ENCODE measurements around the gene GORASP2.

Gene GORASP2

DNA sequence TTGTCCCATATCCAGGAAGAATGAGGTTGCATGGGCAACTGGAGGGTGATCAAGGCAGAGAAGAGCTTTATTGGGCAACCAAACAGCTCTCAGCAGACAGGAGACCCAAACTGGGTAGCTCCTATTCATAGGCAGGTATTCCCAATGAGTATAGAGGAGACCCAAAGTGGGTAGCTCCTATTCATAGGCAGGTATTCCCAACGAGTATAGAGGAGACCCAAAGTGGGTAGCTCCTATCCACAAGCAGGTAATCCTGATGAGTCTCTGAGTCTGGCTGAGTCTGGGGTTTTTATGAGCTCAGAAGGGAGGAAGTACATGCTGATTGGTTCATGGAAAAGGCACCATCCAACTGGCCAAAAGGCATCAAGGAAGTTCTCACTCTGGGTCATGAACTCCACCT is 5.3 kb upstream of the GORASP2 start:
- no peak for DNase-seq (ENCODE audit: low read depth)

DNA sequence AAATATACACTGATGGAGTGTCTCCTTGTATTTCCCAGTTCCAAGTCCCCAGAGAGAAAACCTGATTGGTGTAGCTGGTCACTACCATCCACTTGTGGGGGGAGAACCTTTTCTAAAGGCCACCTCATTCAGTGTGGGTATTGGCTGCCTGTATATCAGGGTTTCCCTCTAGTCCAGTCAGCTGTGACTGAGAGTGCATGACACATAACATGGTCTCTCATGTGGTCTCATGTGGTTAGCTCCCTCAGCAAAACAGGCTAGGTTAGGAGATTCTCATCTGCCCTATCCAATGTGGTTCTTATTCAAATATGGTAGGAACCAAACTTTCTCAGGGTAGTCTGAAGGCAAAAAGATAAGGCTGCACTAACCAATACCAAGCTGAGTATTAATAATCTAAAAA is 4.1 kb upstream of the GORASP2 start:
- DNase-seq (ENCODE audit: low read depth): no peak

DNA sequence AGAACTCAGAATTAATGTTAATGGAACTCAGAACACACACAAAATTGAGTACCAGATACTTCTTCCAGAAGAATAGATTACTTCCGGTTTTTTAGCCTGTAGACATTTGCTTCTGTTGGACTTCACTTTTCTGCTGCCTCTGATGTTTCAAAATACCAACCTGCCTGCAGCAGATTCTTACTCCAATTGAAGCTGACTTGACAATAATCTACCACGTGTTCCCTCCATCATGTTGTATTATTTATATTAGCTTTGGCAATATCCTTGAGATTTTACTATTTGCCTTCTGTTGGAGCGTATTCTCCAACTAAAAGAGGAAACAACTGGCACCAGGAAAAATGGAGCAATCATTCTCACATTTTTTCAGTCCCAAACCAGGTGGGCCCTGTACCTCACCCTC is 3.1 kb upstream of the GORASP2 start:
- DNase-seq (ENCODE audit: low read depth): no peak

DNA sequence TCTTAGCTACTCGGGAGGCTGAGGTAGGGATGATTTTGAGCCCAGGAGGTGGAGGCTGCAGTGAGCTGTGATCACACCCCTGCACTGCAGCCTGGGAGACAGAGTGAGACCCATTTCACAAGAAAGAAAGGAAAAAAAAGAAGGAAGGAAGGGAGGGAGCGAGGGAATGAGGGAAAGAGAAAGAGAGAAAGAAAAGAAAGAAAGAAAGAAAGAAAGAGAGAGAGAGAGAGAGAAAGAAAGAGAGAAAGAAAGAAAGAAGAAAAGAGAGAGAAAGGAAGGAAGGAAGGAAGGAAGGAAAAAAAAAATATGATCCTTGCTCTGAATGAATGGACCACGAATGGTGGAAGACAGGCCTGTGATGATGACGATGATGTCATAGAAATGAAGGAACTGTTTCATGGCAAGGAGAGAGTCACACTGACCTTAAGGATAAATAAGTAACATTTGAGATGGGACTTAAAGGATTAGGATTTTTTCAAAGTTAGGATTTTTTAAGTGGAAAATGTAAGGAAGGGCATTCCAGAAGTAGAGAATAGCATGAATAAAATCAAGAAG is 2.2 kb upstream of the GORASP2 start:
- no peak for DNase-seq (ENCODE audit: low read depth)

DNA sequence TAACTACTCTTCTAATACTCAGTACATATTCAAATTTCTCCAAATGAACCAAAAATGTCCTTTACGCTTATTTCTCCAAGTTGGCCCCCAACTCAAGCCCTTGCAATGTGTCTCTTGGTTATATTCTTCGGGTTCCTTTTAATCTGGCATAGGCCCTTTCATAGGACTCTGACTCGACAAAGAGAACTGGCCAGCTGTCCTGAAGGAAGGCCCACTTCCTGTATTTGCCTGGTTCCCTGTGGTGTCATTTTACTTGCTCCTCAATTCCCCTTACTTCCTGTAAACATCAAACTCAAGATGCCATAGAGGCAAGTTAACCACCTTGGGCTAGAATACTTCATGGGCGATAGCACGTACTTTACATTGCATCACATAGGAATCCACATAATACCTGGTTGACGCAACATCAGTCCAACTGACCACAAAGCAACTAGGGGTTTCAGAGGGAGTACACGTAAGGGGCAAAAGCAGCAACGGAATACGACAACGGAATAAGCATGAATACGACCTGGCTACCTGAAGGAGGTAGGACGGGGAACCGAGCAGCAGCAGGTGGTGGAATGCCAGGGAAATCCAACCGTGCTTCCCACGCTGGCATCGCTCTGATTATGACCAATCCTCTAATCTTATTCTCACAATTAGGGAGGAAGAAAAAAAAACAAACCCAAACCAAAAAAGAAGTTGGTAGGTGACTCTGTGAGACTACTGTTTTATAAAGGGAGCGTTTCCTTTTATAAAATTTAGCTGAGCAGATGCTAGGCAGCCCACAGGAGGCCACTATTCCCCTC is 823 bp upstream of the GORASP2 start:
- no peak for DNase-seq (ENCODE audit: low read depth)

DNA sequence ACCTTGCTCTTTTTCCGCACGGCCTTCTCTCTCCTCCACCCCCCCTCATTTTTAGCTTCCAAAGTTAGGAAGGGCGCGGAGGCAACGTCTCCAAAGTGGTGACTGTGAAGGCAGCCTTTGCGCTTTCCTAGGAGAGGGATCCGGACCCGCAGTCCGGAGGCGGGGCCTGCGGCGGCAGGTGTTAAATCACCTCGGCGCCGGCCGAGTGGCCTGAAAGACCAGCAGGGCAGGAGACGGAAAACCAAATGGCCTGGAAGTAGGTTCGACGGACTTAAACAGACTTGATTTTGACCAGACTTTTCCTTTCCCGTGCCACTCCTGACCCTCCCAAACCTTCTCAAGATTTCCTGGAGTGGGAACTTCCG is 615 bp downstream of the GORASP2 start:
- no peak for DNase-seq (ENCODE audit: low read depth)

DNA sequence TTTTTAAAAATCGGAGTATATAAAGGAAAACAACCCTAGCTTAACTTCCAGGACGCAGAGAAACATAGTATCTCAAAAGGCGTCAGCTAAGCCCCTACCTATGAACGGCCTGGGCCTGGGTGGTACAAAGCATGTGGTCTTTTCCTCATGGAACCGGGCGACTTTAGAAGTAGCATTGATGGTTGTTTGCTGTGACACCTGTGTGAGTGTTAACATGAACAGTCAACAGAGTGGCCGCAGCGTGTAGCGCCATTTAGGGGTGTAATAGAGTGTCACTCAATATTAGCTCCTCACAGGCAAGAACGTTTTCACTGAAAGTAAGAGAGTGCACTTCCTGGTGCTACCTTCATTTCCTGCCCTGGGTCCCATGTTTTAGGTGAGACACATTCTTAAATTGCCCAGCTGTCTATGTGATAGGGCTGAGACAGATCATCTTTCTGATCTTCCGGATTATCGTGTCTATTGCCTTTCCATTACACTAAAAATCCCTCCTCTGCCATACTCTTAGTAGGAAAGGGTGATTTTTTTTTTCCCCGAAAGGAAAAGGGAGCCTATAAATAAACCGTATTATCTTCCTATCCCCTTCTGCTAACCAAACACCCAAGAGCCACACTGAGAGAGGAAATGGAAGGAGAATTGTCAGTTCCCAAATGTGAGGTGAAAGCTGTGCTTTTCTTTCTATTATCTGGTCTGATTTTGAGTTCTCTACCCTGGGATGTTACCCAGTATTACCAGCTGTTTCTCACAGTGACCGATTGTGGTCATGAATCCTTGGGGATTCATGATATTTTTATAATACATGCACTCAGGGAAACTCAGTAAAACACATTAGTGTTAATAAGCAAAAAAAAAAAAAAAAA is 1.3 kb downstream of the GORASP2 start:
- no peak for DNase-seq (ENCODE audit: low read depth)

DNA sequence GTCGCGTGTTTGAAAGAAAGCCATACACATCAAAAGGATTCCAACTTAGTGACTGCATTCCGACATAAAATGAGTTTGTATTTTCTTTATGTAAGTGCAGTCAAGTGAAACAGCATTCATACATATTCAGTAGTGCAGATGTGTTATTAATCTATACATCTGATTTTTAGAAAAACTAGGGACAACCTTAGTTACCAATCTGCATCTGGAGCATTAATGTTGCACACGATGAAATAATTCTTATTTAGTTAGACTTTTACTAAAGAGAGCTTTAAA is 1.9 kb downstream of the GORASP2 start:
- DNase-seq (ENCODE audit: low read depth): no peak

DNA sequence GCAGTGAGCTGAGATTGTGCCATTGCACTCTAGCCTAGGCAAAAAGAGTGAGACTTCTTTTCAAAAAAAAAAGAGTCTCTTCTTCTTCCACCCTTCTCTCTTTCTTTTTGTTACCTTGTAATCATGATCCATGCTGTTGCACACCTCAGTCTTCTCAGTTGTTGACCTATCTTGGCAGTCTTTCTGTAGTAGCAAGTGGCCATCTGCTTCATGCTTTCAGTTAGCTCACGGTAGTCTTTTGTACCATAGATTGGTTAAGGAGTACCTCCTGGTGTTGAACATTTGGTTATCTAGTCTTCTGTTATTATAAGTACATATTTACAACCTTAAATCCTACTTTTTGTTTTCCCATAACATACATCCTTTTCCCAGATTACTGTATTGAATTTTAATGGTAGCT is 3.1 kb downstream of the GORASP2 start:
- DNase-seq (ENCODE audit: low read depth): no peak

DNA sequence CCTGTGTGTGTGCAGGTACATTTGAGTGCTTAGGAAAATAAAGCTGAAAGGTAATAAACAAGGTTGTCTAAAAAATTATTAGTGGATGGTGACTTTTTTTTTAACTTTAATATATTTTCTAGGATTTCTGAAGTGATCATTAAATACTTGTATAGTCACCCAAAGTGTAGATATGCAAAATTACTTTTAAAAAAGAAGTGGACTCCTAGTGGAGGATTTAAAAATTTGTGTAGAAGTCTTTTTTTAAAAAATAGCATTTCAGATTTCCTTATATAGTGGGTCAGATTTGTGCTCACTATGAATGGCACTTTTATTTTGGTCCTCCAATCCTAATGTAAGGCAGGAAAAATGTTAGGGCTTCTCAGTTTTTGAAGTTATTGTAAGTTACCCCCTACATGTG is 3.9 kb downstream of the GORASP2 start:
- DNase-seq (ENCODE audit: low read depth): no peak

DNA sequence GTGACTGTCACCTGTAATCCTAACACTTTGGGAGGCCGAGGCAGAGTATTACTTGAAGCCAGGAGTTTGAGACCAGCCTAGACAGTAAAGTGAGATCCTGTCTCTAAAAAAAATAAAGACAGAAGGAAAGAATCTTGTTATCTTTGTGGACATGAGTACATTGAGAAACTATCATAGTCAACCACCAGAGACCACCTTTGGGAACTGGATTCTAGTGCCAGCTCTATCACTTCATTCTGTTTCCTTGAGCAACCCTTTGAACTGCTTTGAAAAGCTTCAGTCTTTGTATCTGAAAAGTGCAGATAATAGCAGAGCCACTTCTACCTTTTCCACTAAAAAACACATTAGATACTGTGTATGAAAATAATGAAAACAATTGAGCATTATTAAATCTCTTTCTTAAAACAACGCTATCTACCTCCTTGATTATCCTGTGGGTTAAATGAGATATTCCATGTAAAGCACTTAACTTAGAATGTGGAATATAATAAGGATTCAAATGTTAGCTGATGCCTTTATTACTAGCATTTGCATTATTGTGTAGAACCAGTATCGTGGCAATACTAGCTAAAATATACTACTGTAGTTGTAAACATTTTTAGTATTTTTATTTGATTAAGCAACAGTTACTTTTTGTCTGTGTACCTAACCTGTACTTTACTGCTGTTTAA is 8.8 kb downstream of the GORASP2 start:
- DNase-seq (ENCODE audit: low read depth): no peak

DNA sequence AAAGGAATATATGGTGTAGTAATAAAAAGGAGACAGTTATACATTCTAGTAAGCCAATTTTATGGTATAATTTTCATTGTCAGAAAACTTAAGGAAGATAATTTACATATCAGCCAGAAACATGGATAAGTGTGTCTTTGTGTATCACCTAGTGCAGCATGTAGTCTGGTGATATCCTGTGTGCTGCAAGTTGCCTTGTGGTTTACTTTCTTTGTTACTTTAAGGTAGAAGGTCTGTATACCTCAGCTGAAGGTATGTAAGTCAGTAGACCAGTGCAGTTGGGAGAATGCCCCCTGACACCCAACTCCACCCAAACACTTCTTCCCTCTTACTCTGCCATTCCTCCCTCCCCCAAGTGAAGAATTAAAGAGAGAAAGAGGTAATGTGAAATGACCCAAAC is 11.0 kb downstream of the GORASP2 start:
- no peak for DNase-seq (ENCODE audit: low read depth)

DNA sequence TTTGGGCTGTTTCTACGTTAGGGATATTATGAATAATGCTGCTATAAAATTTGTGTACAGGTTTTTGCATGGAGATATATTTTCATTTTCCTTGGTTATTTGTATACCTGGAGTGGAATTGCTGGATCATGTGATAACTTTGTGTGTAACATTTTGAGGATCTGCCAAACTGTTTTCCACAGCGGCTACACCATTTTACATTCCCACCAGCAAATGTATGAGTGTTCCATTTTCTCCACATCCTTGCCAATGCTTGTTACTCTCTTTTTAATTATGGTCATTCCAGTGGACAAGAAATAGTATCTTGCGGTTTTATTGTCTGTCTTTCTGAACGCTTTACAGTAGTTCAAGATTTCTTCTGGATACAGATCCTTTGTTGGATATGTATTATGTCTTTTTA is 13.6 kb downstream of the GORASP2 start:
- no peak for DNase-seq (ENCODE audit: low read depth)

DNA sequence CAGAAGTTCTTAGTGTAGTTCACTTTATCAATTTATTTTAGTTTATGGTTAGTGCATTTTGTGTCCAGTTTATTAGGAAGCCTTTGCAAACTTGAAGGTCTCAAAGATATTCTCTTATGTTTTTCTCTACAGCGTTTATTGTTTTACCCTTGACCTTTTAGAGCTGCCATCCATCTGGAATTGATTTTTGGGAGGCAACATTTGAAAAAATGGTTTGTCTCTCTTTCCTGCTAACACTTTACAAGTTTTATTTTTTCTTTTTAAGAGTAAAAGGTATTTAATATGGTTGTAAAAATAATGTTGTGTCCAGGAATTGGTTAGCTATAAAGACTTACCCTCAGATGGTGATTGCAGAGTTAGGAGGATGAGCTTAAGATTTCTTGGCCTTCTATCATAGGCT is 14.0 kb downstream of the GORASP2 start:
- peak; percentile 21 for DNase-seq (ENCODE audit: low read depth)

DNA sequence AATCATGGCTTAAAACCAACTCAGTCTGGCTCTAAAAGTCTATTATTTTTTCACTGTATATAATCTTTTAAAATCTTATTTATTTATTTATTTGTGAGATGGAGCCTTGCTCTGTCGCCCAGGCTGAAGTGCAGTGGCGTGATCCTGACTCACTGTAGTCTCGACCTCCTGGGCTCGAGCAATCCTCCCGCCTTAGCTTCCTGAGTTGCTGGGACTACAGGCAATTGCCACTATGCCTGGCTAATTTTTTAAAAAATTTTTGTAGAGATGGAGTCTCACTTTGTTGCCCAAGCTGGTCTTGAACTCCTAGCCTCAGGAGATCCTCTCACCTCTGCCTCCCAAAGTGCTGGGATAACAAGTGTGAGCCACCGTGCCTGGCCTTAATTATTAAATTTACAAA is 14.5 kb downstream of the GORASP2 start:
- no peak for DNase-seq (ENCODE audit: low read depth)

DNA sequence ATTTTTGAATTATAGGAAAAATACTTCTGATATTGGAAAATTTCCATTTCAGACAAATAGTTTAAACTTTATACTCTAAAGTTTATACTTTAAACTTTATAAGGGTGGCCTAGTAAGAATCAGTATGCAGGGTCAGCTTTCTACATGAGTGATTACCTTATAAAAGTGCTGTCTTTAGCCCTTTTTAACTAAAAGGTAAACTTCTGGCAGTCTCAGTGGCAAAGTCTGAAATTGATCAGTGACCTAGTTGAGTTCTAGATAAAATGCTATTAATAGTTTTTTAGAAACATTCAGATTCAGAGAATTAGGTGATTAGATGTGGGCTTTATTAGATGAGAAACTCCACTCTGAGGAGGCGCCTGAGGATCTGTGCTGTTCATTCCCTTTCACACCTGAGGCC is 15.5 kb downstream of the GORASP2 start:
- DNase-seq (ENCODE audit: low read depth): no peak

DNA sequence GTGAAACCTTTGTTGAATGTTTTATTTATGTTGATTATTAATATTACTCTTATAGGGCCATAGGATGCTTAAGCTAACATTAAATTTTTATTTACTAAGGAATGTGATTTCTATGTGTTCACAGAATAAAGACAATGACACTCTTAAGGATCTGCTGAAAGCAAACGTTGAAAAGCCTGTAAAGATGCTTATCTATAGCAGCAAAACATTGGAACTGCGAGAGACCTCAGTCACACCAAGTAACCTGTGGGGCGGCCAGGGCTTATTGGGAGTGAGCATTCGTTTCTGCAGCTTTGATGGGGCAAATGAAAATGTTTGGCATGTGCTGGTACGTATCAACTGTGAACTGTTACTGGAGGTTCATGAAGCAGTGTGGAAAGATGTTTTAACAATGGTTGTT is 20.4 kb downstream of the GORASP2 start:
- DNase-seq (ENCODE audit: low read depth): no peak

DNA sequence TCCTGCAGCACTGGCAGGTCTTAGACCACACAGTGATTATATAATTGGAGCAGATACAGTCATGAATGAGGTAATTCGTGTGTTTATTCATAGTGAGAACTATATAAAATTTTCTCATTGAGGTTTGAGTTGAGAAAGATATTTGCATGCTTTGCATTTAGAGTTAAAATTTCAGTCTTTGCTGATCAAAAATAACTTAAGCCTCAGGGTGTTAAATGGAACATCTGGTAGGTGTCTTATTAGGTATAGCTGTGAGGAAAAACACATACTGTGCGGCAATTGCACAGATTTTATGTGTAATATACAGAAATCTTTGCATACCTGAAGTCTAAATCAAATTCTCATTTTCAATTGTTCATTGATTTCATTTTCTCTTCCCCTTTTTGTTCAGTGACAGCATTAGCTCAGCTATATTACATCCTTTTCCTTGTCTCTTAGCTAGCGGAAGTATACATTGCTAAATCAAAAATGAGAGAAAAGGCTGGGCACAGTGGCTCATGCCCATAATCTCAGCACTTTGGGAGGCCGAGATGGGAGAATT is 21.2 kb downstream of the GORASP2 start:
- no peak for DNase-seq (ENCODE audit: low read depth)

DNA sequence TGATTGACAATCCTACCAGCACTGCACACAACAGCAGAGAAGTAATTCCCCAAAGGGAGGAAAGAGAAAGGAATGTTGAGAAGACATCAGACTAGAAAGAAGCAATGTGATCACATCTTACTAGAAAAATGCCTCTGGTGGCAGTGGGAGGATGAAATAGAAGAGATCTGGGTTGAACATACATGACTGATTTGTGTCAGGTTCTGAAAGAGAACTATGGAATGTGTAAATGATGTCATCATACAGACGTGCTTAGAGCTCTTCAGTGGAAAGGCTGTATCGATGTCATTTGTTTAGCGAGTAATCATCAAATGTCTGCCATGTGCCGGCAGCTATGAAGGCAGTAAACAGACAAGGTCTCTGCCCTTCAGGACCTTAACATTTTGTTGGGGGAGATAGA is 24.9 kb downstream of the GORASP2 start:
- DNase-seq (ENCODE audit: low read depth): no peak

DNA sequence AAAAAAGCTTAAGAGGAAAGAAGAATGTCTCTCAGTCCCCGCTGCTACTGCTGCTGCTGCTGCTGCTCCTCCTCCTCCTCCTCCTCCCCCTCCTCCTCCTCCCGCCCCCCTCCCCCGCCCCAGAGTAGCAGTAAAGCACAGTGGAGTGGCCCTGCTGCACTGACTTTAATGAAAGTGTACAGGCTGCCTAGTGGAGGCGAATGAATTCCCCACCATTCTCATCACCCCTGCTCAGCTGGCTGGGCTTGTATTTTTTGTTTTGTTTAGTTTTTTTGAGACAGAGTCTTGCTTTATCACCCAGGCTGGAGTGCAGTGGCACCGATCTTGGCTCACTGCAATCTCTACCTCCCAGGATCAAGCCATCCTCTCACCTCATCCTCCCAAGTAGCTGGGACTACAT is 34.3 kb downstream of the GORASP2 start:
- DNase-seq (ENCODE audit: low read depth): no peak

DNA sequence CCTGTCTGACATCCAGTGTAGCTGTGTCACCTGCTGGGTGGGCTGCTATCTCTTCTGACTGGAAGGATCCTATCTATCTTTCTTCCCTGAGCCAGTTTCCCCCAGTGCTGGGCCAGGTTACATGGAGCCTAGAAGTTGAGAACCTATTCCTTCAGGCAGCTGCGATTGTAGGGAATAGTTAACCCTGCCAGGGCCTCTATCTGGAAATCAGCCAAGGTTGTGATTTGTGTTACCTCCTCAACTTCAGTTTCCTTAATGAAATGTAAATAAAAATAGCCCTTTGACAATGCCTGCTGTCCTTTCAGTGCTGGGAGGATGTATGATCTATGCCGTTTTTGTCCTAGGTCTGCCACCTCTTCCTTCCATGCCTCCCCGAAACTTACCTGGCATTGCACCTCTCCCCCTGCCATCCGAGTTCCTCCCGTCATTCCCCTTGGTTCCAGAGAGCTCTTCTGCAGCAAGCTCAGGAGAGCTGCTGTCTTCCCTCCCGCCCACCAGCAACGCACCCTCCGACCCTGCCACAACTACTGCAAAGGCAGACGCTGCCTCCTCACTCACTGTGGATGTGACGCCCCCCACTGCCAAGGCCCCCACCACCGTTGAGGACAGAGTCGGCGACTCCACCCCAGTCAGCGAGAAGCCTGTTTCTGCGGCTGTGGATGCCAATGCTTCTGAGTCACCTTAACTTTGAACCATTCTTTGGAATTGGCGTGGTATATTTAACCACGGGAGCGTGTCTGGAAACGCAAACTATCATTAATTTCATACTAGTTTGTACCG is 36.6 kb downstream of the GORASP2 start:
- DNase-seq (ENCODE audit: low read depth): no peak
